Tibial nerve (tissue), 4 donors: ENCODE data around the gene RPA1.
"Not testable (repeated sequence)": the region's sequence is repeated elsewhere in the genome, so short reads cannot be mapped to it uniquely, and the experiment has no call there.

Source experiments
- CTCF ChIP-seq, 5 experiments: fragments of 200-600 bp in 3 of 5; fragments of 450-650 bp in 2 of 5; sonication (generic) in 3 of 5; IDR thresholded peaks; one replicate each; pipeline ENCODE4 v1.5.1; 2016 to 2019; ENCODE audit warnings: antibody characterized with exemption in 5 of 5, mild to moderate bottlenecking in 3 of 5, moderate library complexity in 2 of 5
- EP300 ChIP-seq, 2 donors: sonication (generic); formaldehyde crosslinking; IDR thresholded peaks; one replicate each; pipeline ENCODE4 v1.6.1; 2017; ENCODE audit warnings: antibody characterized with exemption in 2 of 2, mild to moderate bottlenecking in 1 of 2
- POLR2A ChIP-seq, 2 donors: fragments of 450-650 bp; IDR thresholded peaks; one replicate each; pipeline ENCODE4 v1.6.1; 2017; ENCODE audit warnings: antibody characterized with exemption in 2 of 2, mild to moderate bottlenecking in 2 of 2, moderate library complexity in 2 of 2

GRCh38 chr17:1895479-1895878, 65.7 kb downstream of the RPA1 start:
- not testable (repeated sequence) for TF ChIP-seq CTCF, POLR2A, EP300 (IDR thresholded peaks at IDR 0.05)
